CD4-positive, alpha-beta T cell treated with Interferon alpha-2 for 1 hour (primary cell): ENCODE data around the gene TMEM132D.

ENCODE experiments used
- DNase-seq, 2 donors: peaks; one replicate each; pipeline ENCODE4 v3.0.0-alpha.2; 2020 to 2022

TMEM132D gene

DNA sequence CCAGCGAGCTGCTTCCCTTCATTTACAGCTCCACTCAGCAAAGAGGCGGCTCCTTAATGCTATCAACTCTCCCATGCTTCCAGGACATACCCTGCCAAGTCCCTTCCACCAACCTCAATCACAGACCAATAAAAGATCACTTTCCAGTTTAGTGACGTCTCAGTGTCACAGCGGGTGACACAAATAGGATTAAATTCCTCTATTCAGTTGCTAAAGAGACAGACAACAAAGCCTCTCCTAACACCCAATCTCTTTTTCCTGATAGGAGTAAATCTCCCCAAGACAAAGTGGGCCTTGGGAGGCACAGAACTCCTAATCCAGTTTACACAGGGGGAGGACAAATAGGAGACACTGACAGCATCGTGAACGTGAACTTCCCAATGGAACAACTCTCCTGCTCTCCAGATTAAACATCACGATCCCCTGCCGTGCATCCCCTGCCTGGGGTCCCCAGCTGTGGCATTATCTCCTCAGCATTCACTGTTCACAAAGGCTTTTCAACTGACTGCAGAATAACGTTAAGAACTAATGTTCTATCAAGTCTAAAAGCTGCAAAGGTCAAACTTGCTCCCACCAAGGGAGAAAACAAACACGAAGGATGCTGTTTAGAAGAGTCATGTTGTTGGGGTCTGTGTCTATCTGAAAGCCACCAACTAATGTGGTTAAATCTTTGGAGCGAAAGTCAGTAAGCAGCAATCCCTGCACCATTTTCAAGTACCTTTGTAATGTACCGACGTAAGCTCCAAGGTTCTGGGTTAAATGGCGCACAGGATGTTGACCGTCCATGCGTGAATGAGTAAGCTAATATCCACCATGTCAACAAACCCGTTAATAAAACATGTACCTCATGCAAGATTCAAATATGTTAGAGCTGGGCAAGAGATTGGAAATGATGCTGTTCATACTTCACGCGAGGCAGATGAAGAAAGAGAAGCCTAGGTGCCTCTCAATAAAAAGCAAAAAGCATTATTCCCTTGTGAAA, 31.5 kb downstream of the TMEM132D start:
- DNase-seq, result no peak

GRCh38 chr12:129870796-129871195, 33.0 kb downstream of the TMEM132D start:
- no peak for DNase-seq

DNA sequence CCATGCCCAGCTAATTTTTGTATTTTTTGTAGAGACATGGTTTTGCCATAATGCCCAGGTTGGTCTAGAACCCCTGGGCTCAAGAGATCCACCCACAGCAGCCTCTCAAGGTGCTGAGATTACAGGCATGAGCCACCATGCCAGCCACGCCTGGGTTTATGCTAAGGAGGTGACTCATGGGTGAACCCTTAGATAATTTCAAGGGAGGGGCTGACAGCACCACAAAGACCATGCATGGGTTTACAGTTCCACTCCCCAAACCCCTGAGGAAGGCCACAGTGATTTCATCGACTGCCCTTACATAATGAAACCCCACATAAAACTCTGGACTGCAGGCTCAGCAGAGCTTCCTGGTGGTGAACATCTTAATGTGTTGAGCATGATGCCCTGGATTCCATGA, 33.7 kb downstream of the TMEM132D start:
- DNase-seq, result no peak

GRCh38 chr12:129868575-129868974, 35.2 kb downstream of the TMEM132D start:
- DNase-seq, result no peak

DNA sequence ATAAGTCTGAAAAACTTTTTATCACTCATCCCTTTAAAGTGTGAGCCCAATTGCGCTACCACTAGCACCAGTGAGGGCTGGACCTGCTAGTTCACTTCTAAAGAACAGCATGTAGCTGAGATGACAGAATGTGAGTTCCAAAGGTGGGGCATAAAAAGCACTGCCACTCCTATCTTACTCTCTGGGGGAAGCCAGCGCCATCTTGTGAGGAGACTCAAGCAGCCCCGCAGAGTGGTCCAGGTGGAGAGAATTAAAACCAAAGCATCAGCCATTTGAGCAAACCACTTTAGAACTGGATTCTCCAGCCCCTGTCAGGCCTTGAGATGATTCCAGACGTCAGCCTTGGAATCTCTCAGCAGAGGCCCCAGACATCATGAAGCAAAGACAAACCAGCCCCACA, 39.9 kb downstream of the TMEM132D start:
- DNase-seq, result no peak

GRCh38 chr12:129862561-129863175, 41.2 kb downstream of the TMEM132D start:
- no peak for DNase-seq

DNA sequence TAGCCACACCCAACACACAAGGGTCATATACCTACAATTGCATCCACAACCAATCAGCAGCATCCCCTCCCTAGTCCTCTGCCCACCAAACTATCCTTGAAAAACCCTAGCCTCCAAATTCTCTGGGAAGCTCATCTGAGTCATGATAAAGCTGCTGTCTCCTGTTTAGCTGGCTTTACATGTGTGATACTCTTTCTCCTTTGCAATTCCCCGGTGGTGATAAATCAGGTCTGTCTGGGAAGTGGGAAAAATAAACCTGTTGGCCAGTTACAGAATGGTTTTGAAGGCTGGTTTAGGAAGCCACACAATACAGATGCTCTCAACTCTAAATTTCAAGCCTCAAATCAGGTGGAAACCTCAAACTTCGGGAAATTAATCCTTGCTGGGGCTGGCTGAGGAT, 41.9 kb downstream of the TMEM132D start:
- no peak for DNase-seq

GRCh38 chr12:129854591-129854990, 49.2 kb downstream of the TMEM132D start:
- DNase-seq, result no peak

DNA sequence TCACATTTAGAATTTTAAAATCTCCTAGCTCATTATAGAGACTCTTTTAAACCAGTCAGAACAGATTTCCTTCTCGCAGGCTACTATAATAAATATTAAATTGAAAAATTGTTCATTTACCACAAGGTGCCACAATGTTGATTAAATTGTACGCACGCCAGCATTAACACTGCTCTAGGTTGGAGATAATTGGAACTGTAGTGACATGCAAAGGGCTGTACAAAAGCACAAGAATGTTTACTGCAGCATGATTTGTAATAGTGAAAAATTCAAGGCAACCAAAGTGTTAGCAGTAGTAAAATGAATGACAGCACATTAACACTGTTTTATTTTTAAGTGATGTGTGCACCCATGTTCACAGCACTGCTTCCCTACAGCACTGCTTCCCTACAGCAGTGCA, 52.5 kb downstream of the TMEM132D start:
- no peak for DNase-seq

- no peak for DNase-seq
Observed at GRCh38 chr12:129848876-129849275, 54.9 kb downstream of the TMEM132D start.

DNA sequence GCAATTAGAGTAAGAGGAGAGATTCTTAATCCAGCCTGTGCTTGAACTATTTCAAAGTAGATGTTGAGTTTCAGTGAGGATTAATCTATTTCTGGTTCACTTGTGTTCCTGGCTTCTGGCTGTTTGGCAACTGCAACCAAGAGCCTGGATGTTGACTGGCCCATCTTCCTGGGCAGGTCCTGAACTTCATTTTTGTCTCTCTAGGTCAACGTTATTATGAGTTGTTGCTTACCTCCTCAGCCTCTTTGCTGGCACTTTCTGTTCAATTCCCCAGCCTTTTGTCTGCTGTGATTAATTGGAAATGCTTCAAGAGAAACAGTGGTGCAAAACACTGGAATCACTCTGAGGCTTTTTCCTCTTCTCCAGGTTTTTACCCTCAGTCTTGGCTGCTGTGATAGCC, 56.8 kb downstream of the TMEM132D start:
- DNase-seq, result no peak

GRCh38 chr12:129844662-129845220, 59.1 kb downstream of the TMEM132D start:
- no peak for DNase-seq

GRCh38 chr12:129841251-129841650, 62.6 kb downstream of the TMEM132D start:
- no peak for DNase-seq

GRCh38 chr12:129840145-129840884, 63.5 kb downstream of the TMEM132D start:
- DNase-seq, result no peak

- no peak for DNase-seq
Observed at GRCh38 chr12:129839679-129840078, 64.1 kb downstream of the TMEM132D start.

DNA sequence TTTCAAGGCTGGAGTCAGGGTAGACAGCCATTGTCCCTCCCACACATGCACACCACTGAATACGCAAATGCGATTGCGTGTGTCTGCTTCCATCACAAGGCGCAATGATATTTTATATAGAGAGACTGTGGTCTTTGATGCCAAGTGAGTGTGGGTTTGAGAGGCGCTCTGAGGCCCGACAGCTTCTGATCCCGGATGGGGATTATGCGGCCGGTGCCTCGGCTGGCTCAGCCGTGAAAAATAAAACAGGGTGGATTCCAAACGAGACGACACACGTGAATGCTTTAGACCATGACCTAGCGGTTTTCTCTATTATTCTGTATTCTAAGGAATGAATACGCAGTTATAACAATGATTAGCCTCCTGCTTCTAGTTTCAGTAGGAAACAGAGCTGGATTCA, 72.5 kb downstream of the TMEM132D start:
- DNase-seq, result no peak

GRCh38 chr12:129830796-129831195, 73.0 kb downstream of the TMEM132D start:
- DNase-seq, result no peak

DNA sequence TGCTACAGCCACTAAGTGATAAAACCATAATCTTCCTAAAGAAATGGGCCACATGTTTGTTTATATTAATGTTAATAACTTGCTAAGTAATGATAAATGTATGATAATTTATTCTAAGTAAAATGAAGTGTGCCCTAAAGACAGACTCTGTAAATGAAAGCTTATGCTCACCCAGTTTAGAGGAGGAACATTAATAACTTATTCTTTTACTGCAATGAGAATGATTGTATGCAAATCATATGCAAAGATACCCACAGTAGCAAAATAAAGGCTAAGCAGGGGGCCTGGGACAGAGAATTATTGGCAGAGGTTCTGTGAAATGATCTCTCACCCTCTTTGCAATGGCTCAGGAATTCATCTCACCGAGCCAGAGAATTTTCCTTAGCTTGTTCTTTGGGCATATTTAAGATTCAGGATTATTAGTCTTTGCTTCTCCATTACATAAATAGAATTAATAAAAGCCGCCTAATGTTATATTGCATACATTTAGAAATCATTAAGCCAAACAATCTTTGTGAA, 75.9 kb downstream of the TMEM132D start:
- DNase-seq, result no peak

- no peak for DNase-seq
Observed at GRCh38 chr12:129827102-129827865, 76.5 kb downstream of the TMEM132D start.

- no peak for DNase-seq
Observed at GRCh38 chr12:129826273-129826672, 77.6 kb downstream of the TMEM132D start.

DNA sequence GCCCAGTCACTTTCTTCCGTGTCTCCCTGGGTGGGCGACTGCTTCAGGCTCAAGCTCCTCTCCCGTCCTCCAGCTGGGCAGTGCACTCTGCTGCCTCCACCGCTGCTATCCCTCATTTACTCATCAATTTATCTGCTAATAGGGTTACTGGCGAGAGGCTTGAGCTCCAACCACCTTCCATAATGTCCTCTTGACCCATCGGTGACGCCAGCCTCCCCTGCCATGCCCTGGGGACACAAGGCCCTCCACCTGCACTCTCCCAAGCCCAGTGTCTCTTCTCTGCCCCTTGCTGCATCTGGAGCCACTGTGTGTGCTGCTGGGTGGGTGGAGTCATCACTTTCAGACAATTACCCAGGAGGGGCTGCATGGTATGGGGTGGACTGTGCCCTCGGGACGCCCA, 78.5 kb downstream of the TMEM132D start:
- DNase-seq, result no peak

DNA sequence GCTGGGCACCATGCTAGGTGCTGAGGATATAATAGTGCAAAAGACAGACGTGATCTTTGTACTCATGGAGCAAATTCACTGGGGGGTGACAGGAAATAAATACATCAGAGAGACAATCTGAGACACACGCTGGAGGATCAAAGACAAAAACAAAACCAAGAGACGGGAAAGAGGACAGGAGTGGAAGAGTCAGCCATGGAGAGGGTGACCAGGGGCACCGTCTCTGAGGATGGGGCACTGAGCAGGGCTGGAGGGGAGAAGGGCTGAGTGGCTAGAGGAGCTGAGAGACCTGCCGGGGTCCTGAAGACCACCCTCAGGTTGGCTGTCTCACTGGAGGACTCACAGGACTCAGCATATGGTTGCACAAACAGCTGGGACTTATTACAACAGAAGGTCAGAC, 81.9 kb downstream of the TMEM132D start:
- DNase-seq, result no peak
